OCI-LY3 (cell line): ENCODE measurements around the gene FBXO38.

Source experiments
- EZH2phosphoT487 ChIP-seq: fragments of 200-600 bp; shearing (Covaris generic); IDR thresholded peaks from 2 replicates; pipeline ENCODE4 v1.6.1; 2018; ENCODE audit warnings: antibody characterized with exemption, mixed run types, low read depth
- TF ChIP-seq, protein P1 (sequence below): fragments of 200-600, 300-600 bp; sonication (generic); IDR thresholded peaks from 2 replicates; pipeline ENCODE4 v1.5.1; 2014; ENCODE audit warnings: antibody characterized with exemption, low read length, low read depth

- TF ChIP-seq, protein P1, sequence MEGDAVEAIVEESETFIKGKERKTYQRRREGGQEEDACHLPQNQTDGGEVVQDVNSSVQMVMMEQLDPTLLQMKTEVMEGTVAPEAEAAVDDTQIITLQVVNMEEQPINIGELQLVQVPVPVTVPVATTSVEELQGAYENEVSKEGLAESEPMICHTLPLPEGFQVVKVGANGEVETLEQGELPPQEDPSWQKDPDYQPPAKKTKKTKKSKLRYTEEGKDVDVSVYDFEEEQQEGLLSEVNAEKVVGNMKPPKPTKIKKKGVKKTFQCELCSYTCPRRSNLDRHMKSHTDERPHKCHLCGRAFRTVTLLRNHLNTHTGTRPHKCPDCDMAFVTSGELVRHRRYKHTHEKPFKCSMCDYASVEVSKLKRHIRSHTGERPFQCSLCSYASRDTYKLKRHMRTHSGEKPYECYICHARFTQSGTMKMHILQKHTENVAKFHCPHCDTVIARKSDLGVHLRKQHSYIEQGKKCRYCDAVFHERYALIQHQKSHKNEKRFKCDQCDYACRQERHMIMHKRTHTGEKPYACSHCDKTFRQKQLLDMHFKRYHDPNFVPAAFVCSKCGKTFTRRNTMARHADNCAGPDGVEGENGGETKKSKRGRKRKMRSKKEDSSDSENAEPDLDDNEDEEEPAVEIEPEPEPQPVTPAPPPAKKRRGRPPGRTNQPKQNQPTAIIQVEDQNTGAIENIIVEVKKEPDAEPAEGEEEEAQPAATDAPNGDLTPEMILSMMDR: no peak
- no peak for TF ChIP-seq EZH2phosphoT487
Measured at GRCh38 chr5:148486456-148486855, 102.7 kb downstream of the FBXO38 start.
